ENCODE data around the gene PPP1R3F.

GRCh38 chrX:49300703-49301102, 31.1 kb downstream of the PPP1R3F start:
- no peak for TF ChIP-seq POLR2A (IDR thresholded peaks at IDR 0.05)
- no peak for TF ChIP-seq CTCF (IDR thresholded peaks at IDR 0.05)
- no peak for TF ChIP-seq EP300 (IDR thresholded peaks at IDR 0.05)
